Ammon's horn (tissue), 1 donor: ENCODE results near the gene GPBP1.
"Not testable (repeated sequence)": the region's sequence is repeated elsewhere in the genome, so short reads cannot be mapped to it uniquely, and the experiment has no call there.

ENCODE experiments used
- DNase-seq: peaks from one replicate; pipeline ENCODE4 v3.0.0-alpha.2; 2016; ENCODE audit warnings: low spot score

GPBP1 gene

DNA sequence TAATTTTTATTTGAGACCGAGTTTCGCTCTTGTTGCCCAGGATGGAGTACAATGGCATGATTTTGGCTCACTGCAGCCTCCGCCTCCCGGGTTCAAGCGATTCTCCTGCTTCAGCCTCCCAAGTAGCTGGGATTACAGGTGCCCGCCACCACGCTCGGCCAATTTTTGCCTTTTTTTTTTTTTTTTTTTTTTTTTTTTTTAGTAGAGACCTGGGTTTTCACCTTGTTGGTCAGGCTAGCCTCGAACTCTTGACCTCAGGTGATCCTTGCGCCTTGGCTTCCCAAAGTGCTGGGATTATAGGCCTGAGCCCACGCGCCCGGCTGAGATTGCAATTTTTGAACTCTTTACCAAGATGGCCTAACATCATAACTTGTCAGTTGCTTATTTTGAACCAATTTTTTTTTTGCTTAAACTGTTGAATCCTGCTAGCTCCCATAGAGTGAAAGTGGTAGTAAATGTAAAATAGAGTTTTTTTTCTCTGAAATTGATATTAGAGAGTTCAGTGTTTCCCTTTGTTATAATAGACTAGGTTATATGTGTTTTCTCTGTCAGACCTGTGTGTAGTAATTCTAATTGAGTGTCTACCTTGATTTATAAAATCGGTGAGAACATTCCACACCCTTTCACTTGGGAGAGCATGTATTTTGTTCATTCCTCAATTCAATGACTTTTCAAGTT lies 3.8 kb downstream of the GPBP1 start:
- no peak for DNase-seq

DNA sequence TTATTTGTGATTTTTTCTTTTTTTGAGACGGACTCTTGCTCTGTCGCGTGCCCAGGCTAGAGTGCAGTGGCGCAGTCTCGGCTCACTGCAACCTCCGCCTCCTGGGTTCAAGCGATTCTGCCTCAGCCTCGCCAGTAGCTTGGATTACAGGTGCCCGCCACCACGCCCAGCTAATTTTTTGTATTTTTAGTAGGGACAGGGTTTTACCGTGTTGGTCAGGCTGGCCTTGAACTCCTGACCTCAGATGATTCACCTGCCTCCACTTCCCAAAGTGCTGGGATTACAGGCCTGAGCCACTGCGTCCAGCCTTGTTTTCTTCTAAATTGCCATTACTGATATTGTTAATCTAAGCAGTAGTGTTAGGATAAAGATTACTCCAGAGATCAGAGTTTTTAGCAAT lies 4.4 kb downstream of the GPBP1 start:
- not testable (repeated sequence) for DNase-seq

DNA sequence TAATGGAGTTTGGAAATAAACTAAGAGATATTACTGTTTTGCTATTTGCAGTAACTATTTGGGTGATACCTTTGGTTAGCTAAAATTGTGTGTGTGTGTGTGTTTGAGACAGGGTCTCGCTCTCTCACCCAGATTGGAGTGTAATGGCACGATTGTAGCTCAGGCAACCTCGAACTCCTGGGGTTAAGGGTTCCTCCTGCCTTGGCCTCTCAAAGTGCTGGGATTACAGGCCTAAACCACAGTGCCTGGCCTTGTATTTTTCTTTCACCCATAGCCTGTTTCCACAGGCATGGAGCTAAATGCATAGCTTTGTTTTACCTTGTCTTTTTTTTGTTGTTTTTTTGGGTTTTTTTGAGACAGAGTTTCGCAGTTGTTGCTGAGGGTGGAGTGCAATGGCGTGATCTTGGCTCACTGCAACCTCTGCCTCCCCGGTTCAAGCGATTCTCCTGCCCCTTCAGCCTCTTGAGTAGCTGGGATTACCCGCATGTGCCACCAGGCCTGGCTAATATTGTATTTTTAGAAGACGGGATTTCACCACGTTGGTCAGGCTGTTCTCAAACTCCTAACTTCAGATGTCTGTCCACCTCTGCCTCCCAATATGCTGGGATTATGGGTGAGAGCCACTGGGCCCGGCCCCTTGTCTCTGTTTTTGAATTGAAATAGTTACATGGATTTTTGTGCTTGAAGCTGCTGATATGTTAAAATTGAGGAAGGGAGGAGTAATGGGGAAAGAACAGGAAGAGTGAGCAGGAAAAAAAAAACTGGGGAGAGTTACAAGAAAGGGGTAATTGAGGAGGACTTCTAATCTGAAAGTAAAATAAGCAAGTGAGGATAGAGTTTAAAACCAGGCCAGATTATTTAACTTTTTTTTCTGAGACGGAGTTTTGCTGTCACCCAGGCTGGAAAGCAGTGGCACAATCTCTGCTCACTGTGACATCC lies 5.7 kb downstream of the GPBP1 start:
- no peak for DNase-seq

DNA sequence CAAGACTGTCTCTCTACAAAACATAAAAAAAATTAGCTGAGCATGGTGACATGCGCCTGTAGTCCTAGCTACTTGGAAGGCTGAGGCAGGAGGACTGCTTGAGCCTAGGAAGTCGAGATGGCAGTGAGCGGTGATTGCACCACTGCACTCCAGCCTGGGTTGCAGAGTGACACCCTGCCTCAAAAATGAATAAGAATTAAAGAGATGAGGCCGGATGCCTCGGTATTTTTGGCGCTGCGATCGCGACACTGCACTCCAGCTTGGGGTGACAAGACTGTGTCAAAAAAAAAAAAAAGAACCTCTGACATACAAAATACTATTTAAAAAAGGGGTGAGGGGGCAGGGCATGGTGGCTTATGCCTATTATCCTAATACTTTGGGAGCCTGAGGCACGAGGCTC lies 7.3 kb downstream of the GPBP1 start:
- no peak for DNase-seq

DNA sequence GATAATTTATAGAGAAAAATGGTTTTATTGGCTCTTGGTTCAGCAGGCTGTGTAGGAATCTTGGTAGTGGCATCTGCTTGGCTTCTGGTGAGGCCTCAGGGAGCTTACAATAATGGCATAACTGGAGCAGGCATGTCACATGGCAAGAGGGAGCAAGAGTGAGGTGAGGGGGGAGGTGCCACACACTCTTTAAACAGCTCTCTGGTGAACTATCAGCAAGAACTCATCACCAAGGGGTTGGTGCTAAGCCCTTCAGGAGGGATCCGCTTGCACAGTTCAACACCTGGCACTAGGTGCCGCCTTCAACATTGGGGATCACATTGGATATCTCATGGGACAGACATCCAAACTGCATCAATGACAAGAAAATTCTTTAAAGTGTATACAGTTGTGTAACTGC lies 10.5 kb downstream of the GPBP1 start:
- DNase-seq: no peak

DNA sequence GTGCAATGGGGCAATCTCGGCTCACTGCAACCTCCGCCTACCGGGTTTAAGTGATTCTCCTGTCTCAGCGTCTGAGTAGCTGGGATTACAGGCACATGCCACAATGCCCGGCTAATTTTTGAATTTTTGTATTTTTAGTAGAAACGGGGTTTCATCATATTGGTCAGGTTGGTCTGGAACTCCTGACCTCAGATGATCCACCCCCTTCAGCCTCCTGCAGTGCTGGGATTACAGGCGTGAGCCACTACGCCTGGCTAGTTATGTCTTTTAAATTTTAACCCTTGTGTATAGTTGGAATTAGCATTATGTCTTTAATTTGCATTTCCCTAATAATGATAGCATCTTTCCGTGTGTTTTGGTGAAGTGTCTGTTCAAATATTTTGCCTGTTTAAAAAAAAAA lies 11.5 kb downstream of the GPBP1 start:
- DNase-seq: no peak

DNA sequence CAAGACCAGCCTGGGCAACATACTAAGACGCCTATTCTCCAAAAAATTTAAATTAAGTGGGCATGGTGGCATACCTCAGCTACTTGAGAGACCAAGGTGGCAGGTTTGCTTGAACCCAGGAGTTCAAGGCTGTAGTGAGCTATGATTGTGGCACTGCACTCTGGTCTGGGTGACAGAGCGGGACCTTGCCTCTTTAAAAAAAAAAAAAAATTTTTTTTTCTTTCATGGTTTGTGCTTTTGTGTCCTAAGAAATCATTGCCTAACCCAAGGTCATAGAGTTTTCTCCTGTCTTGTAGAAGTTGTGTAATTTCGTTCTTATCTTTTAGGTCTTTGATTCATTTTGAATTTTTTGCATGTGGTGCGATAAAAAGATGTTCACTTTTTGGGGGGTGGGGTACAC lies 12.3 kb downstream of the GPBP1 start:
- no peak for DNase-seq

DNA sequence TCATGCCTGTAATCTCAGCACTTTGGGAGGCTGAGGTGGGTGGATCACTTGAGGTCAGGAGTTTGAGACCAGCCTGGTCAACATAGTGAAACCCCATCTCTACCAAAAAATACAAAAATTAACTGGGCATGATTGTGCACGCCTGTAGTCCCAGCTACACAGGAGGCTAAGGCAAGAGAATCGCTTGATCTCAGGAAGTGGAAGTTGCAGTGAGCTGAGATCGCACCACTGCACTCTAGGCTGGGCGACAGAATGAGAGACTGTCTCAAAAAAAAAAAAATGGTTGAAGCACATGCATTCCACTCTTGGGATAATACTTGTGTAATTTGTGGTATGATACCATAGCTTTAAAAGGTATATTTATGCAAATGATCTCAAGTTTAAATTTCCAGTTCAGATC lies 14.1 kb downstream of the GPBP1 start:
- DNase-seq: not testable (repeated sequence)

DNA sequence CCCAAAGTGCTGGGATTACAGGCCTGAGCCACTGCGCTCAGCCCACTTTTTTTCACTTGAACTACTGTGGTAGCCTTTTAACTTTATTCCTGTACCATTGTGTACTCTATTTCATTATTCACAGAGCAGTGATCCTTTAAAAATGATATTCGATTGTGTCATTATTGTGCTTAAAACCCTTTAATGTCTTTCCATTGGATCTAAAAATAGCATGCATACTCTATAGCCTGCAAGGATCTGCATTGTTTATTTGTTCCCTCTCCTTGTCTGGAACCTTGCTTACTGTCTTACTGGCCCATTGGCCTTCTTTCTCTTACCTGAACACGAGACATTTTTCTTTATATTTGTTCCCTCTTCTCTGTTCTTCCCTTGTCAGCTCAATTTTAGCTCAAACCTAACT lies 15.7 kb downstream of the GPBP1 start:
- DNase-seq: no peak

DNA sequence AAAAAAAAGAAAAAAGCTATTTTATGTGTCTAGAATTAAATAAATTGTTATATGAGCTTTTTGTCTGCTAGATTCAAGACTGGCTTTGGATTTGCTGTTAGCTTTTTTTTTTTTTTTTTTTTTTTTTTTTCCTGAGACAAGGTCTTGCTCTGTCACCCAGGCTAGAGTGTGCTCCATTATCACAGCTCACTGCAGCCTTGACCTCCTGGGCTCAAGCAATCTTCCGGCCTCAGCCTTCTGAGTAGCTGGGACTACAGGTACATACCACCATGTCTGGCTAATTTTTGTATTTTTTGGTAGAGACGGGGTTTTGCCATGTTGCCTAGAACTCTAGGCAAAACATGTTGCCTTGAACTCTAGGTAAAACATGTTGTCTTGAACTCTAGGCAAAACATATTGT lies 16.7 kb downstream of the GPBP1 start:
- no peak for DNase-seq

DNA sequence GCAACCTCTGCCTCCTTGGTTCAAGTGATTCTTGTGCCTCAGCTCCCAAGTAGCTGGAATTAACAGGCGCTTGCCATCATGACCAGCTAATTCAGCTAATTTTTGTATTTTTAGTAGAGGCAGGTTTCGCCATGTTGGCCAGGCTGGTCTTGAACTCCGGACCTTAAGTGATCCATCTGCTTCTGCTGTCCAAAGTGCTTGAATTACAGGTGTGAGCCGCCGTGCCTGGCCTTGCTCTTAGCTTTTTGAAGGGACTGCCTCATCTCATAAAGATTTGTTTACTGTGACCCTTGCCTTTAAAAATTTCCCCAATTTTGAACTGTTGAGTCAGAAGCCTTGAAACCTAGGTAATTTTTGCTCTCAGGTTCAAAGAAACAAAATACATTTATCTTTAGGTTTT lies 17.3 kb downstream of the GPBP1 start:
- DNase-seq: no peak

DNA sequence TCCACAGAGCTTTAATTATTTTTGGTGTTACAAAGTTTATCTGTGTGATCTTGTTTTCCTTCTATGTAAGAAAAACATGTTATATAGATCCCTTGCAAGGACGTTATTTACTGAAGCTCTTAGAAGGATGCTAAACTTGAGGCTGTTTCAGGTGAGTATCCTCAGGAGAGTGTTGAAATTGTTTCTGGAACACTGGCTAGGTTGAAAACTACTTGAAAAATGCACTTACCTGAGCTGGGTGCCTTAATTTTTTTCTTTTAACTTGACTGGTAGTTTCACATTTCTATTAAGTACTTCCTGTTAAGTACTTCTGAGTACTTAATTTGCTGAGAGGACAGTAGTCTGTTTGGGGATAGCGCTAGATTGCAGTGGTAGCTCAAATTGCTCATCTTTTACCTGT lies 18.1 kb downstream of the GPBP1 start:
- DNase-seq: no peak

DNA sequence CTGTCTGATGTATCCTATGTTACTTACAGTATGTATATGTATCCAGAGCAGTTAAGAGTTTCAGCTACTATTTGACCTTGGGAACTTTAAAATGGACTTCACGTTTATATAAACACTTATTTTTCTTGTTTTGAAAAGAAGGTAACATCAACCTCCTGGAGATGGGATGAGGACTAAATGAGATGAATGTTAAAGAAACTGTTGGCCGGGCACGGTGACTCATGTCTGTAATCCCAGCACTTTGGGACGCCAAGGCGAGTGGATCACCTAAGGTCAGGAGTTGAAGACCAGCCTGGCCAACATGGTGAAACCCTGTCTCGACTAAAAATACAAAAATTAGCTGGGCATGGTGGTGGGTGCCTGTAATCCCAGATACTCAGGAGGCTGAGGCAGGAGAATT lies 19.0 kb downstream of the GPBP1 start:
- not testable (repeated sequence) for DNase-seq

DNA sequence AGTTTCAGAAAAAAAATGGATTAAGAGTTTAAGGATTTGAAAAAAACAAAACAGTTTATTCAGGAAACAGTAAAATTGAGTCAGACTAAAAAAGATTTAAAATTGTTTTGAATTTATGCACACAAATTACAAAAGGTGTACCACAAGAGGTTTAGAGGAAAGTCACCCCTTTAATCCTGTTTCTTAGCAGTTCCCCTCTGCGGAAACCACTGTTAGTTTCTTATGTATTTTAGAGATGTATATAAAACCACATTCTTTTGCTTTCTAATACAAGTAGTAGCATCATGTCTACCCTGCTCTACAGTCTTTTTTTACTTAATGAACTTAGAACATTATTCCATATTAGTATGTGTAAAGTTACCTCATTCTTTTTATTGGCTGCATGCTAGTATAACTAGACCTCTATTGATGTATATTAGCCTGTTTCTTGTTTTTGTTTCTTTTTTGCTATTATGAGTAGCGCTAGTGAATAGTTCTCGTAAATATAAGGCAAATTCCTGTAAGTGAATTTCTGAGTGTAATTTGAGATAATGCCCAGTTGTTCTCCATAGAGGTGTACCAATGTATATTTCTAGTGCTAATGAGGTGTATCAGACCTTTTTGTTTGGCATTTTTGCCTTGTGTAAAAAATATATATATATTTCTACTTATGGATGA lies 20.0 kb downstream of the GPBP1 start:
- no peak for DNase-seq

DNA sequence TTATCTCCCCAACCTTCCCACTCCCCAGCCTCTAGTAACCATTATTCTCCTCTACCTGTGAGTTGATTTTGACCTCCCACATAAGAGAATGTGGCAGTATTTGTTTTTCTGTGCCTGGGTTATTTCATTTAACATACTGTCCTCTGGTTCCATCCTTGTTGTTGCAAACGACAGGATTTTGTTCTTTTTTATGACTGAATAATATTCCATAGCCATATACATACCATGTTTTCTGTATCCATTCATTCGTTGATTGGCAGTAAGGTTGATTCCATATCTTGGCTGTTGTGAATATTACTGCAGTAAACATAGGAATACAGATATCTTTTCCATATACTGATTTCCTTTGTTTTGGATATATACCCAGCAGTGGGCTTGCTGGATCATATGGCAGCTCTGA lies 20.8 kb downstream of the GPBP1 start:
- DNase-seq: no peak

DNA sequence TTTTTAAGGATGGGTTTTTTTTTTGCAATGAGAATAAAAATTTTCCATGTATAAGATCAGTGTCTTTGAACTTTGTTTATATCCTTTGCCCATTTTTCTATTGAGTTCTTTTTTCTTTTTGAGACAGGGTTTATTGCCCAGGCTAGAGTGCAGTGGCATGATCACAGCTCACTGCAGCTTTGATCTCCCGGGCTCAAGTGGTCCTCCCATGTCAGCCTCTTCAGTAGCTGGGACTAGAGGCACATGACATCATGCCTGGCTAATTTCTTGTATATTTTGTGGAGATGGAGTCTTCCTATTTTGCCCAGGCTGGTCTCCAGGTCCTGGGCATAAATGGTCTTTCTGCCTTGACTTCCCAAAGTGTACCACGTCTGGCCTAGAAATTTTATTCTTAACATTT lies 21.2 kb downstream of the GPBP1 start:
- DNase-seq: no peak

DNA sequence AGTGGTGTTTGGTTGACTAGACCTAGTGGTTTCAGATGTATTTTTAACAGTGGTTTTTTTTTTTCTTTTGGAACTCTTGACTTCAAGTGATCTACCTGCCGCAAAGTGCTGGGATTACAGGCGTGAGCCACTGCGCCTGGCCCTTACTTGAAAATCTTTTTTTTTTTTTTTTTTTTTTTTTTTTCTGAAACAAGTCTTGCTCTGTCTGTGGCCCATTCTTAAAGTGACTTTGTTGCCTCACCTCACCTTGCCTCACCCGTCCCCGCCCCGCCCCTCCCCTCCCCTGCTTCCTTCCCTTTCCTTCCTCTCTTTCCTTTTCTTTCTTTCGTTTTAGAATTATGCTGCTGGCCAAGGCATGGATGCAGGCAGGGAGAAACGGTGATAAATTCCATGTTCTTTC lies 26.0 kb downstream of the GPBP1 start:
- no peak for DNase-seq

DNA sequence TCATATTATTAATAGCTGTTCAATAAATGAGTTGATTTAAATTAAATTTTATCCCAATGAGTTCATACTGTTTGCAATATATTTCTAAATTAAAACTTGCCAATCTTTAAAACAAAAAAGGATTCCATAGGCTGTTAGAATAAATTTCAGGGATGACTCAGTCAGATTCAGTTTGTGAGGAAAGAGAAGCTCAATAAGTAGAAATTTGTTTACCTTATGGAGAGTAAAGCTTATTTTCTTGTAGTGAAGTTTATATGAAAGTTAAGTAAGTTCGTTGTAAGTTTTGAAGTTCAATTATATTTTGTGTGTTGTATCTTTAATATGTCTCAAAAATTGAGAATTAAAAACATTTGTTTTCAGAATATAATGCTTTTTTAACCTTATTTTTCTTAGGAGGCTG lies 29.0 kb downstream of the GPBP1 start:
- DNase-seq: no peak

DNA sequence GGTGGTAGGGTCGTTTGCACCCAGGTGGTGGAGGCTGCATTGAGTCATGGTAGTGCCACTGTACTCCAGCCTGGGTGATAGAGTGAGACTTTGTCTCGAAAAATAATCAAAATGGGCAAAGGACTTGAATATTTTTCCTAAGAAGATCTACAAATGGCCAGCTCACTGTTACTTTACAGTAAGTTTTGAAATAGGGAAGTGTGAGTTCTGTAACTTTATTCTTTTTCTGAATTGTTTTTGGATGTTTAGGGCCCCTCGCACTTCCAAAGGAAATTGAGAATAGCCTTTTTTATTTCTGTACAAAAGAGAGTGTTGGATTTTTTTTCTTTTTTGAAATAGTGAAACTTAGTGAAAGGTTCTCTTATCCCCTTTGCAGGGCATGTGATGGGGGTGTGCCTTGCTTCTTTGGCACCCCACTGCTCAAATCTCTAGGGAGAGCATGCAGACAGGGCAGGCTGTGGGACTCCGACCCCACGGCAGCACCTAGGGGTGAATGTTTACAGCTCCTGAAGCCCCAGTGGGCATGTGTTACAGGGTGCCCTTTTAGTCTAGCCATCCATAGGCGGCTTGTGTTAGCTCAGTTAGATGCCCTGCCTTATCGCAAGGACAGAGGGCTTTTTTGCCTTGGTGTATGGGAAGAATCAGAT lies 33.3 kb downstream of the GPBP1 start:
- DNase-seq: no peak

DNA sequence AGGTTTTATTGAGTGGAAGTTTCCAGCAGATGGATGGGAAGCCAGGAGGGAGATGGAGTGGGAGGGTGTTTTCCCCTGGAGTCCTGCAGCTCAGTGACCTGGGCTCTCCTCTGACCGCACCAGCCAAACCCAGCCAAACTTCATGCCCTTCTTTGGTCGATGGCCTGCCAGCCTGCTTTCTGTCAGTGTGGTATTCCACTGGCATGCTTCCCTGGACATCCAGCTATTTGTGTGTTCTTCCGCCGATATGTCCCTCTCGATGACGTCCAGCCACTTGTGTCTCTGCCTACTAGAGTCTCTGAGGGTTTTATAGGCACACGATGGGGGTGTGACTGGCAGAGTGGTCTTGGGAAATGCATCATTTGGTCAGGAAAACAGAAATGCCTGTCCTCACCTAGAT lies 33.8 kb downstream of the GPBP1 start:
- no peak for DNase-seq

DNA sequence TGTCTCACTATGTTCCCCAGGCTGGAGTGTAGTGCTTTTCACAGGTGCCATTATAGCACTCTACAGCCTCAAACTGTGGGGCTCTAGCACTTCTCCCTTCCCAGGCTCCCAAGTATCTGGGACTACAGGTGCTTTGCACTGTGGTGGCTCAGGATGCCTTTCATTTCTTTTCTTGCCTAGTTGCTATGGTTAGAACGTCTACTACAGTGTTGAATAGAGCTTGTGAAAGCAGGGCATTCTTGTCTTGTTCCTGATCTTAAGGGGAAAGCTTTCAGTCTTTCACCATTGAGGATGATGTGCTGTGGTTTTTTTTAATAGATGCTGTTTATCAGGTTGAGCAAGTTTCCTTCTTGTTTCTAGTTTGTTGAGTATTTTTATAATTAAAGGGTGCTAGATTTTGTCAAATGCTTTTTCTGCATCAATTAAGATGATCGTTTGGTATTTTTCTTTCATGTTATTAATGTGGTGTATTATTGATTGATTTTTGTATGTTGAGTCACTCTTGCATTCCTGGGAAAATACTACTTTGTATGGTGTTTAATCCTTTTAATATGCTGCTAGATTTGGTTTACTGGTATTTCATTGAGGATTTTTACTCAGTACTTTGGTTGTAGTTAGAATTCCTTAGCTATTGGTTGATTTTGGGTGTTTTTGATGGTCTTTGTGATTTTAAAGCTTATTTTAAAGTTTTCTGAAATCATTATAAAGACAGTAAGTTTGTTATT lies 35.6 kb downstream of the GPBP1 start:
- no peak for DNase-seq

DNA sequence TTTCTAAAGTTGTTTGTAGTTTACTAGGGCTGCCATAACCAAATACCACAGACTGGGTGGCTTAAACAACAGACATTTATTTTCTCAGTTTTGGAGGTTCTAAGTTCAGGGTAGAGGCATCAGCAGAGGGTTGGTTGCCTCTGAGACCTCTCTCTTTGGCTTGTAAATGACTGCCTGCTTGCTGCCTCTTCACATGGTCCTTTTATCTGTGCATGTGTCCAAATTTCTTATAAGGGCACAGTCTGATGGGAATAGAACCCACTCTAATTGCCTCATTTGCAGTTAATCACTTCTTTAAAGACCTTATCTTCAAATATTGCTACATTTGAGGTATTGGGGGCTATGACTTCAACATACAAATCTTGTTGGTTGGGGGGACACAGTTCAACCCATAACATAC lies 36.8 kb downstream of the GPBP1 start:
- no peak for DNase-seq
